HG03457 (cell line): ENCODE results near the gene PLEKHA8.
"Not testable (repeated sequence)": the region's sequence is repeated elsewhere in the genome, so short reads cannot be mapped to it uniquely, and the experiment has no call there.

Experiments used
- ATAC-seq: cut with Tn5 transposase; IDR thresholded peaks from one replicate; pipeline ENCODE4 v1.9.1; 2021; ENCODE audit warnings: moderate number of reproducible peaks; ENCODE audit not compliant: unreplicated experiment

Gene PLEKHA8

DNA sequence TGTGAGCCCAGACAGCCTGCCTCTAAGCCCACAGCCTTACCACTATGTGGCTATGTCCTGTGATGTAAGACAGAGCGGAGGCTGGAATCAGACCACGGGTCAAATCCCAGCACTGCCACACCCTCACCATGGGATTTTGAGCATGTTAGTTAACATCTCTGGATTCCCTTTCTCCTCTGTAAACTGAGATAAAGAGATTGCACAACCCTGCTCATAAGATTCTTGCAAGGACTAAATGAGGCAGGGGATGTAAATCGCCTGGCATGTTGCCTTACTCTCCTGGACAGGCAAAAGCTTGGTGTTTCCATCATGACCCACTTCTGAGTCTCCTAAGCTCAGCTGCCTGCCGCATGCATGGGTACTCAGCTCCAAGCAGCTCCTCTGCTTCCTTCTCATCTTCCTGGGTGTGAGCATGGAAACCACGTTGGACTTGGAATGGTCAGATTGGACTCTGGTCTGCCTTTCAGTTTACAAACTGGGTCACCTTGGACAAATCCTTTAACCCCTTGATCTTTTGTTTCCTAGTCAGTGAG, 65.3 kb downstream of the PLEKHA8 start:
- ATAC-seq = no peak

DNA sequence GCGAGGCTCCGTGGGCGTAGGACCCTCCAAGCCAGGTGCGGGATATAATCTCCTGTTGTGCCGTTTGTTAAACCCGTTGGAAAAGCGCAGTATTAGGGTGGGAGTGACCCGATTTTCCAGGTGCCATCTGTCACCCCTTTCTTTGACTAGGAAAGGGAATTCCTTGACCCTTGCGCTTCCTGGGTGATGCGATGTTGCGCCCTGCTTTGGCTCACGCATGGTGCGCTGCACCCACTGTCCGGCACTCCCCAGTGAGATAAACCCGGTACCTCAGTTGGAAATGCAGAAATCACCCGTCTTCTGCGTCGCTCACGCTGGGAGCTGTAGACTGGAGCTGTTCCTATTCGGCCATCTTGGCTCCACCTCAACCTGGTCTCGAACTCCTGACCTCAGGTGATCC, 70.4 kb downstream of the PLEKHA8 start:
- ATAC-seq = not testable (repeated sequence)

DNA sequence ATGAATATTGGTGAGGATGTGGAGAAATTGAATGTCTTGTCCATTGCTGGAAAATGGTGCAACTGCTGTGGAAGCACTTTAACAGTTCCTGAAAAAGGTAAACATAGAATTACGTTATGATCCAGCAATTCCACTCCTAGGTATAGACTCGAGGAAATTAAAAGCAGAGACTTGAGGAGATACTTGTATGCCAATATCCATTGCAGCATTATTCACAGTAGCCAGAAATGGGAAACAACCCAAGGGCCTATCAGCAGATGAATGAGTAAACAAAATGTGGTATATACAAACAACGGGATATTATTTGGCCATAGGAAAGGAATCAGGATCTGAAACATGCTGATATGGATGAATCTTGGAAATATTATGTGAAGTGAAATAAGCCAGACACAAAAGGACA, 74.1 kb downstream of the PLEKHA8 start:
- ATAC-seq = no peak

DNA sequence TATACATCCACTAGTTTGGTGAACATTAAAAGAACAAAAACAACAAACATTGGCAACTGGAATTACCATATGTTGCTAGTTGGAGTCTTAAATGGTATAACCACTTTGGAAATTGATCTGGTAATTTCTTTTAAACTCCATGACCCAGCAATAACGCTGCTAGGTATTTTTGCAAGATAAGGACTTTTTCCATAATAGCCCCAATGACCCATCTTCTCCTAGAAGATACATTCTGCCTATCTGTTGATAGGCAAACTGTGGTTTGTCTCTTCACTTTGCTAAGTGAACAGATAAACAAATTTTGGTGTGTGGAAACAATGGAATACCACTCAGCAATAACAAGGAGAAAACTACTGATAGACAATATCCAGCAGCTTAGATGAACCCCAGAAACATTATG, 75.9 kb downstream of the PLEKHA8 start:
- ATAC-seq = no peak

DNA sequence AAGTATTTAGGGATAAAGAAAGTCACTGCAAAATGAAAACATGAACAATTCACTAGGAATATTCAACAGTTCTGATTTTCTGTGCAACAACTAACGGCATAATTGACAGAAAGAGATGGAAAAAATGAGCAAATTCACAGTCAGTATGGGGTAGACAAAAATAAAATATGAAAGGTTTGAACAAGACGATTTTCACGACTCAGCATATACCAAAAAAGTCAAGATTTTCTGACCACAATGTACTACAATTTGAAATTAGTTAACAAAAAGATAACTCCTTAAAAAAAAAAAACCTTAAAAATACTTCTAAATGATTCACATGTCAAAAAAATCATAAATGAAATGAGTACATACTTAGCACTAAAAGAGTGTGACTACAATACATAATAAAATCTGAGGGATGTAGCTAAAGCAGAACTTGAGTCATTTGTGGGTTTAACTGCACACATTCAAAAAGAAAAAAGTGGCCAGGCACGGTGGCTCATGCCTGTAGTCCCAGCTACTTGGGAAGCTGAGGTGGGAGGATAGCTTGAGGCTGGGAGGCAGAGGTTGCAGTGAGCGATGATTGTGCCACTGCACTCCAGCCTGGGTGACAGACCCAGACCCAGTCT, 84.0 kb downstream of the PLEKHA8 start:
- no peak for ATAC-seq

DNA sequence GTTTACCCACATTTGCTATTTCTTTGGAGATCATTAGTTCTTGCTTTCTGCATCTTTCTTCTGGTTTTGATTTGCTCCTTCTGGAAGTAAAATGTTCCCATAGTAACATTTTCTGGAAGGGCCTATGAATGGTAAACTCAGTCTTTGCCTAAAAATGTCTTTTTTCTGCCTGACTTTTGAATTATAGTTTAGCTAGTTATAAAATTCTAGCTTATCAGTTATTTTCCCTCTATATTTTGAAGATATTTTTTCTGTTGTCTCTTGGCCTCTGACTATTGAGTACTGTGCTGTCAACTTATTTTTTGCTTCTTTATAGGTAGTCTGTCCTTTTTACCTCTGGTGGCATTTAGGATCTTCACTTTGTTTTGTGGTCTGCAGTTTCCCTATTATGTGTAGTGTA, 84.9 kb downstream of the PLEKHA8 start:
- no peak for ATAC-seq

DNA sequence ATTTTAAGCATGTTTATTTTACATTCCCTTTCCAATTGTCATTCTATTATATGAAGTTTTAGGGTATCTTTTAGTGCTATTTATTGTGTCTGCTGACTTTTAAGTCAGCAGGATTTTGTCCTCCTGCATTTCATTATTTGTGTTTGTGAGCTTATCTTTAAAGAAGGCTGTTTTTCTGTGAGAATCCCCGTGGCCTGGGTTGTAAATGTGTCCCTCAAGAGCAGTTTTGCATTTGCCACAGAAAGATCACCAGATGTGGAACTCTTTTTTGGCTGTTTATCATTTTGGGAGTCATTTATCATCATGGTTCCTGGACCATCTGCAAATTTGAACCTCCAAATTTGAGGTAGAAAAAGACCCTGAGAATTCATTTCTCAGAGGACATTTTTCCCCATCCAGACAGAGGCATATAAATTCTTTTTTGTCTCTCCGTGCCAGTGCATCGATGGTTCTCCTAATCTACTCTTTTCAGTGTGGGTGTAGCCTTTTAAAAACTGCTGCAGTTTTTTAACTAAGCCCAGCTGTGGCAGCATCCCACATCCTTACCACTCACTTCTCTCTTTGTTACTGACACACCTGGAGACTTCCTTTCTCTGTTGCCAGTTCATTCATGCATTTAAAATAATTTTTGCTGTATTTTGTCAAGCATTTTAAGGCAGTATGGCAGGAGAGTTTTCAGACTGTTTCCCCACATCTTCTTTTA, 86.5 kb downstream of the PLEKHA8 start:
- no peak for ATAC-seq

DNA sequence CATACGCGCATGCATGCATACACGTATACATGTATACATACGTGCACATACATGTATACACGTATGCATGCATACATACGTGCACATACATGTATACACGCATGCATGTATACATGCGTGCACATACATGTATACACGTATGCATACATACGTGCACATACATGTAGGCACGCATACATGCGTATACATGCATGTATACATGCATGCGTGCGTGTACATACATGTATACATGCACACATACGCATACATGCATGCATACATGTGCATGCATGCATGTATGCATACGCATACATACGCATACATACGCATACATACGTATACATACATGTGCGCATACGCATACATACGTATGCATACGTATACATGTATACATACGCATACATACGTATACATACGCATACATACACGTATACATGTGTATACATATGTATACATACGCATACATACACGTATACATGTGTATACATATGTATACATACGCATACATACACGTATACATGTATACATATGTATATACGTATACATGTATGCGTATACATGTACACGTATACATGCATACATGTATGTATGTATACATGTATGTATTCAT, 87.6 kb downstream of the PLEKHA8 start:
- ATAC-seq = no peak

DNA sequence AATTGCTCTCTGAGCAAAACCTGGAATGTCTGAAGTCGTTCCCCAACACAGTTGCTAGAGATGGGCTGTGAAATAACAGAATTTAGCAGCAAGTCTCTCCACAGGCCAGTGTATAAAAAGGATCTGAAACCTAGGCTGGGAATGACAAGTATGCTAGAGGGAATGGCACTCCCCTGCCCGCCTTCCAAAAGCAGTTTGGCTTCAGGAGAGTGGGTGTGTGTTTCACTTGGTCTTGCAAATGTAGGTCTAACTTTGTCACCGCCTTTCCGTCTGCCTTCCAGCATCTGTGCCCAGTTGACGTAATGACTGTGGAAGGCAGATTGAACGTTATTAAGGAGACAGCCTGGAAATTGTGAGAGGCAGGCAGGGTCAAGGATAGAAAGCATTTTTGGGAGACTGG, 88.6 kb downstream of the PLEKHA8 start:
- ATAC-seq = no peak

DNA sequence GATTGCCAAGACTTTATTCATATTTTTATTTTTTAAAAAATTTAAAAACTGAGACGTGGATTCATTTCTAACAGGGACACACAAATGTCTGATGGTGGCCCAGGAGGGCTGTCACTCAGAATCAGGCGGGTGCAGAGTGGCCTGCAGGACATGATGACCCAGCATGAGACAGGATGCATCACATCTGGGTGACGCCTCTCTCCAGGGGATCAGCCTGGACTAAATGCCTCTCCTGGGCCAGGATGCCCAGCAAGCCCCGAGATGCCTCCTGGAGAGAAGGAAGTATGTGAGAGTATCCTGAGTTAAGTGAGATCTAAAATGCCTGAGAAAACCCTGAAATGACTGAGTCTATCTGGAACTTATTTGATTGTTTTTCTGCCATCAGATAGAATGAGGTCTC, 89.7 kb downstream of the PLEKHA8 start:
- ATAC-seq = no peak

DNA sequence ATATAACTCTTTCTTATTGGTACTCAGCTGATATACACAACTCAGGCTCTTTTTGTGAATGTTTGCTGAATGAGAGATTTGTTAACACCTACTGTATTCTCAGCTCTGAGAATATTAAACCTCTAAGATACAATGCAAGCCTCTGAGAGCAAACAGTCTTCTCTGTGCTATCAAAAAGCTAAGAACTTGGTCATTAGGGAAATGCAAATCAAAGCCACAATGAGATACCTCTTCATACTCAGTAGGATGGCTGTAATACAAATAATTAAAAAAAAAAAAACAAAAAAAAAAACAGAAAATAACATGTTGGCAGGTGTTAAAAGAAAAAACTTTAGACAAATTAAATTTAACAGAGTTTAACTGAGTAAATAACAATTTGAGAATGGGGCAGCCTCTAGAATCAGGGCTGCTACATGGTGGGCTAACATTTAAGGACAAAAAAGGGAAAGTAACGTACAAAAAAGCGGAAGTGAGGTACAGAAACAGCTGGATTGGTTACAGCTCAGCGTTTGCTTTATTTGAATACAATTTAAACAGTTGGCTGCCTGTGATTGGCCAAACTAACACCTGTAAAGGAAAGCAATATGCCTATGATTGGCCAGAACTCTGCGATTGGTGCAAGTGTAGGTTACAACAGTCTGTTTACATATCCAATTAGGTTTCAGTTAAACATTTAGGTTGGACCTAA, 91.8 kb downstream of the PLEKHA8 start:
- ATAC-seq = no peak

DNA sequence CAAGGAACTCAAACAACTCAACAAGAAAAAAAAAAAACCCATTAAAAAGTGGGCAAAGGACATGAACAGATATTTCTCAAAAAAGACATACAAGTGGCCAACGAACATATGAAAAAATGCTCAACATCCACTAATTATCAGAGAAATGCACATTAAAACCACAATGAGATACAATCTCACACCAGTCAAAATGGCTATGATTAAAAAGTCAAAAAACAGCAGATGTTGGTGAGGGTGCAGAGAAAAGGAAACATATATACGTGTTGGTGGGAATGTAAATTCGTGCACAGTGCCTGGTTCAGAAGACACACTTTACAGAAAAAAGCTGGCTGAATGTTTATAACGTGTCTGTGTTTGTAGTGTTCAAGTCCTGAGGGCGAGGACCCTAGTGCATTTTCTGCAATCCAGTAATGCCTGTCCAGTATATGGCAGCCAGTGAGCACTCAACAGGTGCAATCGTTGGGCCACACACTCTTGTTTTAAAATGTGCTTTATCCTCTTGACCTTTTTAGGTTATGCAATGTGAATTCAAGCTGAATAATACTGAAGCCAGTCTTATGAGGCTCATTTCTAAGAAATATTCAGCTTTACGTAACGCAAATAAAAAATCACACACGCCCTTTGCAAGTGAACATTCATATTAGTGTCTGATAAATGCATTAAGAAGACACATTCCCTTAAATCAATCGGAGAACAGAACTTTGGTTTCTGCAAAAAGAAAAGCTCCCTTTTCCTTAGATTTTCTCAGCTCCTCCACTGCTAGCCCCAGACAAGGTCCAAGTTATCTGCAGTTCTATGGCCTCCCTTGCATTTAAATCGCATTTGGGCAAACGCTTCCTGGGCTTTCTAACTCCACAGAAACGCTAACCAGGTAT, 105.8 kb downstream of the PLEKHA8 start:
- no peak for ATAC-seq

DNA sequence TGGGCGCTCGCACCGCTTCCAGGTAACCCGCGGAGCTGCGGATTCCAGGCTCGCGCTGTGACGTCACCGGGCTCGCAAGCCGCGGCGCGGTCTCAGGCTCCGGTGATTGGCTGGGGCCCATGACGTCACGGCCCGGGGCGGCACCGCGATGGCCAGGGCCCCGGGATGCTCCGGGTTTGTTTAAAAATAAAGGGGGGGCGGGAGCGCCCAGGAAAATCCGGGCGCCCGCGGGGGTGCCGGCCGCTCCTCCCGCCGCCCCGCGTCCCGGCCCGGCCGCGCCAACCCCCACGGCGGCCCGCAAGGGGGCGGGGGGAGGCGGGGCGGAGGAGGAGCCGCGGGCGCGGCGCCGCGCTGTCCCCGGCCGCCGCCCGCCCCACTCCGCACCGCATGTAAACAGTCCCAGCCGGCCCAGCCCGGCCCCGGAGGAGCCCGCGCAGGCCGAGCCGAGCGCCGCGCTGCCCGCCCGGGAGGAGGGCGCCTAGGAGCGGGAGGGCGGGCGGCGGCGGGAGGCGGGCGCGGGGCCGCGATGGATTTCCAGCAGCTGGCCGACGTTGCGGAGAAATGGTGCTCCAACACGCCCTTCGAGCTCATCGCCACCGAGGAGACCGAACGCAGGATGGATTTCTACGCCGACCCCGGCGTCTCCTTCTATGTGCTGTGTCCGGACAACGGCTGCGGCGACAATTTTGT, 106.5 kb downstream of the PLEKHA8 start, which contains the start of gene MTURN:
MTURN (plus strand) TSS at position 376 of the 690 bp plus-strand sequence; CDS start at position 527, 151 bp downstream.
- ATAC-seq = peak; percentile 76

DNA sequence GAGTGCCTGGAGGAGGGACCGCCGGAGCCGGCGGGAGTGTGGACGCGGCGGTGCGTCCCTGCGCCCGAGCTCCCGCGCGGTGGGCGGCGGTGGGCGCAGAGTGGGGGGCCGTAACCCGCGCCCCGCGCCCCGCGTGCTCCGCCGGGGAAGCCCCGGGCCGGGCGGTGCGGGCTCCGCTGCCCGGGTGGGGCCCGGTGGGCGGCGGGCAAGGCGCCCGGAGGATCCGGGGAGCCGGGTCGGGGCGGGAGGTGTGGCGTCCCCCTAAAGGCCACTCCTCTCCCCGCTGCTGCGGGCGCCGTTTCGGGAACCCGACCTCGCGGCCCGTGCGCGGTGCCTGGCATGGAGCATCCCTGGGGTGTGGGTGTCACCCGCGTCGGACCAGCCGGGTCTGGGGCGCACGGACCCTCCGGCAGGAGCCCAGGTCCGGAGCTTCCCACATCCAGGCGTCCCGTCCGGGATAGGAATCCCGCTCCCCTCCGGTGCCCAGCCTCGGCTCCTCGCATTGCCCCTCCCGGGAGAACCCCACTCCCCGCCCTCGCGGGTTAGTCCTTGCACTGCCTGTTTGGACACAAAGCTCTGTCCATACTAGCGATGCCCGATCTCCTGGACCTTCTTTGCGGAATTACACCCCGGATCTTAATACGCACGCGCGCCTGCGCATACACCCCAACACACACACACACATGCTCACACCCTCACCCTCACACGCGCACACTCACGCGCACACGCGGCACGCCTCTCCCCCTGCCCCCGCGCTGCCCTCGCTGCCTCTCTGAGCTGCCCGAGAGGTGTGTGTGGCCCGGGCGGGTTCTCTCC, 107.3 kb downstream of the PLEKHA8 start:
- no peak for ATAC-seq

DNA sequence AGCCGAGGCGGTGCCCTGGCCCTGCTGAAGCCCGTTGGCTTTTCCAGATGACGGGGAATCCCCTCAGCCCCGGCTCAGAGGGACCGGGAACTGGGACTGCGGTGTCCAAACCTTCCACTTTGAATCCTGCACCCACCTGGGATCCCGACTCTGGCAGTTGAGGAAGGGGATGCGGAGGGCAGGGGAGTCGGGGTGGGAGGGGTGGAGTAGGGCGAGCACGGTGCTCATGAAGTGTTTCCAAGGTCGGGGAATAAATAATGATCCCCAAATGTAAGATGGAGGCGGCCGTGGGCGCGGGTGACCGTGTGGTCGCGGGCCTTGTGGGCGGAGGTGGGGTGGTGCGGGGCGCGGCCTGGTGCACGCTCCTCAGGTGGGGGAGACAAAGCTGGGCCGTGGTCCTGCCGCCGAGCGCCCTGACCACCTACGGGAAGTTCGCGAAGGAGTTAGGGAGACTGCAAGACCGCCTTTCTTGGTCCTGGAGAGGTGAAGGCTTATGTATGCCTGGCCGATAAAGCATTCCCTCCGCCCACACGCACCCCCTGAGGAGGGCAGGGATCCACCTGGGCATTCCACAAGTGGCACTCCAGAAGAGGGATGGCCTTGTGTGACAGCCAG, 108.0 kb downstream of the PLEKHA8 start:
- ATAC-seq = no peak

DNA sequence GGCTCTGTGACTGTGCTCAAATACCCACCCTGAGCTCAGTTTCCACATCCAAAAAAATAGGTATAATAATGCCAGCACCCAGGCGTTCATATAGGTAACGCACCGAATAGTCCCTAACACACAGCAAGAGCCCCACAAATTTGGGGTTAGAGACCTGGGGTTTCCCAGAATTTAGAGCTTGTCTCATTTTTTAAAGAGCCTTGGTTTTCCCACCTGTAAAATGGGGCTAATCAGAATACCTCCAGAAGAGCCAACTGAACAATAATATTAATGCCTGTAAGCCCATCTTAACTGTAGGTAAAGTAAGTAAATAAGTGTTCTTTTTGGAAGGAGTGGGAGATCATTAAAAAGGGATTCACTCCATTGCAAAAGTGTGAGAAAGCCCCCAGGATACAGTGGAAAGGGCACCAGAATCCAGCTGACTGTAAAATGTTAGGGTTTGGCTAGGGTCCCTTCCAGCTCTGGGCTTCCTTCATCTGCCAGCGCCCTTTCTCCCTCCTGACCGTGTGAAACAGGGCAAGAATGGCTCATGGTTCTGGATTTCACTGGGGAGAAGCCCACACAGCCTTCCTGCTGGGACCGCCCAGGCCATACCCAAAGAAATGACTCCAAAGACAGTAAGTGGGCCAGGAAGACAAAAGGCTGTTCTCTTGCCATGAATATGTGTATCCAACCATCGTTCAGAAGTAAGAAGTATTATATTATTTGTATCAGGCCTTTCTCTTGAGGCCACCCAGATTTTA, 108.7 kb downstream of the PLEKHA8 start:
- no peak for ATAC-seq

DNA sequence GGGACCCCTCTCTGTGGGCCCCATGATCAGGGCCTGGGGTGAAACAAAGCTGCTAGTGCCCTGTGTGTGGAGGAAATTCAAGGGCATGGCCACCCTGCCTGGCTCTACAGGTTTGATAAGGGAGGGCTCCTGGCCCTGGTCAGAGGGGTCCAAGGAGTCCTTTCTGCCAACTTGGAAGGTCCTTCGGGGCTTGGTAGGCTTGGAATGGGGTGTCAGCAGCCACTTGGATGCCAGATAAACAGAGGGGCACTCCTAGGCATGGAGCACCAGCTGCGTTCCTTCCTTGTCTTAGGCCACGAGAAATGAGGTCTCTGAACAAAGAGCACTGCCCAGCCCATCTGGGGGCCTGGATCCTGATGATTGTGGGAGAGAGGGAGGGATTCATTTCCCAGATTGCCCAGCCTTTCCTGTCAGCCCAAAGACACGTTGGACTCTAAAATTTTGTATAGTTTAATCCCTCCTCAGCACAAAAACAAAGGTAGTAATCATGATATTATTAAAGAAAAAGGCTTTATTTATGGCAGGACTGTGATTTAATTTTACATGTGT, 111.7 kb downstream of the PLEKHA8 start:
- no peak for ATAC-seq

DNA sequence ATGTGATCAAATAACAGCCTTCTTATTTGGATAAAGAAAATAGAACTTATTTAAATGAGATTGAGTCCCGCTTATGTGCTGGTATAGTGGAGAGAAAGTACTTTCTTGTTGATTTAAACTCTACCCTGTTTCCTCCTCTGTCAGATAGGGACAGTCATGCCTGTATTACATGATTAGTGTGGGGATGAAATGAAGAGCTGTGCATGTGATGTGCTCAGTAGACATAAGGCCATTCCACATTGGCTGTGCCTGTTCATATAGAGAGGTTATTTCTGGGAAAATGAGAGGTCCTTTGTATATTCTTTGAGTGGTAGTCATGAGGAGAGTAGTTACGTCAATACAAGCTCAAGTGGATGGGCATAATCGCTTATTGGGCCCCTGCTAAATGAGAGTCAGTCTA, 112.2 kb downstream of the PLEKHA8 start:
- ATAC-seq = no peak
